Fibroblast of villous mesenchyme (primary cell): Measurements from ENCODE around the gene TNKS1BP1. TPM values are rescaled to one million over a fixed set of nuclear protein-coding genes. Genes with fewer than 3 reads are reported as not detected.

Experiments
- DNase-seq: peaks from one replicate; pipeline ENCODE4 v3.0.0-alpha.2; 2010; ENCODE audit warnings: low read depth
- H3K4me3 ChIP-seq: 2 replicates; pipeline ENCODE4 v1.5.1; 2011; ENCODE audit warnings: low read depth, mild to moderate bottlenecking, low read length
- CTCF ChIP-seq: IDR thresholded peaks from 2 replicates; pipeline ENCODE4 v1.5.1; 2012; ENCODE audit warnings: low read depth, mild to moderate bottlenecking, low read length; ENCODE audit not compliant: insufficient read depth
- total RNA-seq: library from RNA; depleted of rRNA; stranded (reverse); fragments of >200 nt; gene quantifications from 2 replicates; pipeline ENCODE4 v1.2.3, GENCODE V29; 2012

TNKS1BP1 gene
- total RNA-seq, 1 donor, result 69.5 TPM

DNA sequence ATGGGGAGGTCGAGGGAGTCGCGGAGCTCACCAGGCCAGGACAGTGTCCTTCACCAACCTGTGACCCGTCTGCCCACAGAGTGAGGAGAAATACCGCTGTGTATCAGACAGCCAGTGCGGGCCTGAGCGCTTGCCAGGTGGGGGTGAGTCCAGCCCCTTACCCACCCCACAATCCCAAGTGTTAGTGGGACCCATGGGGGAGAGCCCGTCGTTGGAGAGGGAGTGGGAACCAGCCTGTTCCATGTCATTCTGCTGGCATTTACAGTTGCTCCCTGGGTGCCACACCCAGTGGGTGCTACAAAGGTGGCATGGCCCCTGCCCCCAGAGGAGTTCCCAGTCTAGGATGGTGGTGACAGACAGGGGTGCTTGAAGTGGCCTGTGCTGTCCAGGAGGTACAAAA lies 22.6 kb upstream of the TNKS1BP1 start:
- no peak overlapping the region for H3K4me3 ChIP-seq
- no peak for DNase-seq
- no peak for TF ChIP-seq CTCF

DNA sequence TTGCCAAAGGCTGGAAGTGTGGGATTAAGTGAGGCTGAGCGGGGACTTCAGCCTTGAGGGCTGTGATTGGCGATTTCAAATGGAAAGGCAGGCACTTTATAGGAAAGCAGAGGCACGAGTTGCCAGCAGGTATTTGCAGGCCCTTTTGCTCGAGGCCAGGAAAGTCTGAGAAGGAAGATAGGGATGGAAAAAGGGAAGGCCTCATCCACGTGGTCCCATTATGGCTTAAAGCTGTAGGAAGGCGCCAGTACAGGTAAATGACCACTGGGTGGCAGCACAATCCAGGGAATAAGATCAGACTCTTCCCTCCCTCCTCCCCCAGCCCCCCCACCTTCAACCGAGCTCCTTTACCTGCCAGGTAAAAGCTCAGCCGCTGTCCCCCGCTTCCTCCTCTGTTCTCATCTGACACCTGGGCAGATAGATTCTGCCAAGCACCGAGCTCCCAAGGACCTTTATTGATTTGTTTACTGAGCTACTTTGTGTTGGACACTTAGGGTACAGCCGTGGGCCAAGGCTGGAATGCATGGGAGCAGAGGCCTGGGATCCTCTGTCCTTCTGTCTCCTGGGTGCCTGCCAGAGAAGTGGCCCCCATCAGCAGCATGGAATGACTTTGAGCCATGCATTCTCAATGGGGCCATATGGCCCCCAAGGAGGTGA lies 20.9 kb upstream of the TNKS1BP1 start:
- peak; percentile 65 for DNase-seq
- TF ChIP-seq CTCF, result peak; percentile 66

DNA sequence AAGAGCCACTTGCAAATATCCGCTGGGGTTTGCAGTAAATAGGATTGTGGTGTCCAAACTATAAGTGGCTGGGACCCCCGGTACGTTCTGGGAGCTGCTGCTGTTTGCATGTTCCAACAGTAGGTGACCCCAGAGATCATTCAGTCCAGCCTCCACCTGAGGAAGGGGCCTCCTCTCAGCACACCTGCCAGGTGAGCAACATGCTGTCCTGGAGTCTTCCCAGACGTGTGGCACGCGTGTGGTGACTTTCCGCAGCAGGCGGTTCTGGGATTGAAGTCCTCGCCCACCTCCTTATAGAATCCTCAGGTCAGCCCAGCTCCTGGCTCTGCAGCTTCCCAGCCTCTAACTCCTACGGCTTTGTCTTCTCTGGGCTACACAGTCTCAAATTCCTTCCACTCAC lies 20.1 kb upstream of the TNKS1BP1 start:
- DNase-seq, result no peak
- no peak overlapping the region for H3K4me3 ChIP-seq
- TF ChIP-seq CTCF, result no peak

More for the DNA sequence above, 20.9 kb upstream of the TNKS1BP1 start:
- H3K4me3 ChIP-seq, result no peak overlapping the region

GRCh38 chr11:57343825-57344224 lies 19.1 kb upstream of the TNKS1BP1 start:
- no peak for TF ChIP-seq CTCF
- DNase-seq, result no peak
- no peak overlapping the region for H3K4me3 ChIP-seq

- DNase-seq, result no peak
- no peak overlapping the region for H3K4me3 ChIP-seq
- TF ChIP-seq CTCF, result no peak
These were observed 17.9 kb upstream of the TNKS1BP1 start for GRCh38 chr11:57342702-57343101.

- TF ChIP-seq CTCF, result no peak
- DNase-seq, result no peak
- H3K4me3 ChIP-seq, result no peak overlapping the region
These were observed 16.6 kb upstream of the TNKS1BP1 start for GRCh38 chr11:57341250-57341808.
